Measurements from ENCODE around the gene DUSP23.

- TF ChIP-seq FOSL1 (IDR thresholded peaks at IDR 0.05; ENCODE audit: low read depth) (no peak), POLR2A (IDR thresholded peaks at IDR 0.05; ENCODE audit: borderline replicate concordance, extremely low read depth, insufficient read depth, insufficient read length) (no peak), POLR2AphosphoS5 (IDR thresholded peaks at IDR 0.05; ENCODE audit: low read depth, low read length) (no peak), CTCF (IDR thresholded peaks at IDR 0.05 in 2 of 3, conservative IDR thresholded peaks at IDR 0.05 in 1 of 3; ENCODE audit: borderline replicate concordance in 1 of 3, insufficient read depth in 1 of 3, low read depth in 2 of 3, low read length in 2 of 3) (no peak), RAD21 (IDR thresholded peaks at IDR 0.05; ENCODE audit: low read depth) (no peak), MAX (IDR thresholded peaks at IDR 0.05) (no peak), EZH2 (IDR thresholded peaks at IDR 0.05) (no peak), EGR1 (IDR thresholded peaks at IDR 0.05; ENCODE audit: low read depth) (no peak), ELF1 (IDR thresholded peaks at IDR 0.05; ENCODE audit: borderline replicate concordance, low read depth) (no peak), ATF3 (IDR thresholded peaks at IDR 0.05) (no peak), EZH2phosphoT487 (IDR thresholded peaks at IDR 0.05; ENCODE audit: borderline replicate concordance) (no peak), SP1 (IDR thresholded peaks at IDR 0.05; ENCODE audit: low read depth) (no peak), JUND (IDR thresholded peaks at IDR 0.05) (no peak)
Measured at GRCh38 chr1:159752135-159752580, 28.6 kb upstream of the DUSP23 start.
